ENCODE data around the gene FGF18.

DNA sequence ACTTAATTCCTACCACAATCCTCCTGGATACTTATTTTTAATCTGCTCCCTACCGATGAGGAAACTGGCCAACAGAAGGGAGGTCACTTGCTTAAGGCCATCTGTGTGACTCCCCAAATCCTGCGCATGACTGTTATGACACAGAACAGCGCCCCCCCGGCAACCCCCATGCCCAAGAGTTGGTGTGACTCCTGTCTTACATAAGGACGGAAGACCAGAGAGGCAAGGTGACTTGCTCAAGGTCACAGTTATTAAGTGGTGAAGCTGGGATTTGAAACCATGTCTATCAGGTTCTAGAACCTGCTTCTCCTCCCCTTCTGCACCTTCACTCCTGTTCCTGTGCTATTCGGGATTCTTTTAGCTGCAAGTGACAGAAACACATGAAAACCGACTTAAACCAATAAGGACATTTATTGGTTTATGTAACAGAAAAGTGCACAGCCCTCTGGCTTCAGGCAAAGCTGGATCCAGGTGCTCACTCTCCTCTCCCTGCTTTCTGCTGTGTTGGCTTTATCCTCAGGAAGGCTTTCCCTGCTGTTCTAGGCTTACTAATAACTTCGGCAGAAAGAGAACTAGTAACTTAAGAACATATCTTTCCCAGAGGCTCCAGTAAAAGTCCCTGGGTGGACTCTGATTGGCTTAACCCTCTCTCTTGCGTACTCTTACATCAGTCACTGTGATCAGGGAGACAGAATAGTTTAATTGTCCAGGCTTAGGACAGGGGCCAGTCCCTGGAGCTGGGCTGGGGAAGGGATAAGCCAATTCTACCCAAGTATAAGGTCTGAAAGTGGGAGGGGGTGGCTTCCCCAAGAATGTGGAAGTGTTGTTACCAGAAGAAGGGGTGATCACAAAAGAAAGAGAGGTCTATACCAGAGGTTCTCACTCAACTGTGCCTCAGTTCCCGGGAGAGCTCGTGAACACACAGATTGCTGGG lies 43.7 kb downstream of the FGF18 start:
- TF ChIP-seq, protein P1, sequence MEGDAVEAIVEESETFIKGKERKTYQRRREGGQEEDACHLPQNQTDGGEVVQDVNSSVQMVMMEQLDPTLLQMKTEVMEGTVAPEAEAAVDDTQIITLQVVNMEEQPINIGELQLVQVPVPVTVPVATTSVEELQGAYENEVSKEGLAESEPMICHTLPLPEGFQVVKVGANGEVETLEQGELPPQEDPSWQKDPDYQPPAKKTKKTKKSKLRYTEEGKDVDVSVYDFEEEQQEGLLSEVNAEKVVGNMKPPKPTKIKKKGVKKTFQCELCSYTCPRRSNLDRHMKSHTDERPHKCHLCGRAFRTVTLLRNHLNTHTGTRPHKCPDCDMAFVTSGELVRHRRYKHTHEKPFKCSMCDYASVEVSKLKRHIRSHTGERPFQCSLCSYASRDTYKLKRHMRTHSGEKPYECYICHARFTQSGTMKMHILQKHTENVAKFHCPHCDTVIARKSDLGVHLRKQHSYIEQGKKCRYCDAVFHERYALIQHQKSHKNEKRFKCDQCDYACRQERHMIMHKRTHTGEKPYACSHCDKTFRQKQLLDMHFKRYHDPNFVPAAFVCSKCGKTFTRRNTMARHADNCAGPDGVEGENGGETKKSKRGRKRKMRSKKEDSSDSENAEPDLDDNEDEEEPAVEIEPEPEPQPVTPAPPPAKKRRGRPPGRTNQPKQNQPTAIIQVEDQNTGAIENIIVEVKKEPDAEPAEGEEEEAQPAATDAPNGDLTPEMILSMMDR (IDR thresholded peaks at IDR 0.05) = no peak
- TF ChIP-seq POLR2A (IDR thresholded peaks at IDR 0.05) = no peak
